Left cardiac atrium (tissue), 4 donors: Measurements from ENCODE around the gene MIAT. TPM values are rescaled to one million over a fixed set of nuclear protein-coding genes. Genes with fewer than 3 reads are reported as not detected.
A peak's percentile ranks its signal among the peaks of the same experiment; 100 is the strongest.

Source experiments
- ATAC-seq, 2 donors: fragments of 200-7000 bp; cut with Tn5 transposase; one replicate each; pipeline ENCODE4 v1.9.1; 2020; ENCODE audit warnings: mild to moderate bottlenecking in 2 of 2, moderate library complexity in 2 of 2
- DNase-seq: peaks from one replicate; pipeline ENCODE4 v3.0.0-alpha.2; 2020
- intact Hi-C, 2 donors: fragments of 100-400 bp; cut with DNase I; formaldehyde crosslinking; loops; one replicate each; pipeline versions ENCODE4 v1.14.1 to v1.15.1; 2022 to 2023
- total RNA-seq, 2 donors: library from RNA; stranded (reverse); fragmentation: NEBNext Ultra II Directional; extraction: Animal tissue kit (Norgen Biotek cat#: 25700); gene quantifications; one replicate each; pipeline ENCODE4 v1.2.1, GENCODE V29; 2021
- donor health status: DM: no; HTN: yes; CAD: no.
- donor health status: DM: no; HTN: yes; CAD: no; lungs with severe emphysema.
- donor health status: DM: yes; HTN: yes; CAD: no.
- donor health status: Dilated cardiomyopathy.

MIAT gene
- total RNA-seq, 2 donors from 2014 or later = 1.8 to 1.9 TPM

DNA sequence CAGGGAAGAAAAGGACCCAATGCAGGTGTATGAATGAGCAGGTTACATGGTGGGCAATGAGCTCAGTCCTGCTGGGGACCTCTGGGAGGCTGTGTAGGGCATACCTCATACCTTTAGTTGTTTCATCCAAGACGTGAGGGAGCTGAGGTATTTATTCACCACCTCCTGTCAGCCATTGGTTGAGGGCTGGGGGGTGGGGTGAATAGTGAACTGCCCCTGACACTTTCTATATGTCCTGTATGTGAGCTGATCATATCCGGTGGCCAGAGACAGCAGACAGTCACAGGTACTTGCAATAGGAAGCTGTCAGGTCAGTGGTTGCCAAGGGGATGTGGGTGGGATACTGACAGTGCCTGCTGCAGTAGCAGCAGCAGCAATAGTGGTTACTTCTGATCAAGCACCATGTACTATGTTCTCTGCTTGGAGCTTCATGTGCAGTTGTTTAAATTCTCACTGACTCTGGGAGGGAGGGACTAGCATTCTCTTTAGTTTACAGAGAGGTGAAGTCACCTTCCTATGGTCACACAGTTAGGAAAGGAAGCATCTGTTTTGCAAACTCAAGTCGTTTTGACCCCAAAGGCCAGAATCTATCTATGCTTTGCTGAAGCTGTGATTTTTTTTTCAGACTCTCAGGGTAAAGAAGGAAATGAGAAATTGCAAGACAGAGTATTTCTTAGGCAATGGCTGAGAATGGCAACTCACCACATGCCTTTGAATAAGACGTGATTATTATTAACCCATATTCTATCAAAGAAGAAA lies 54.0 kb downstream of the MIAT start:
- ATAC-seq = no peak
- intact Hi-C loops = no loop called here
- DNase-seq = no peak

GRCh38 chr22:26712158-26712557 lies 54.8 kb downstream of the MIAT start:
- no peak for DNase-seq
- no peak for ATAC-seq

DNA sequence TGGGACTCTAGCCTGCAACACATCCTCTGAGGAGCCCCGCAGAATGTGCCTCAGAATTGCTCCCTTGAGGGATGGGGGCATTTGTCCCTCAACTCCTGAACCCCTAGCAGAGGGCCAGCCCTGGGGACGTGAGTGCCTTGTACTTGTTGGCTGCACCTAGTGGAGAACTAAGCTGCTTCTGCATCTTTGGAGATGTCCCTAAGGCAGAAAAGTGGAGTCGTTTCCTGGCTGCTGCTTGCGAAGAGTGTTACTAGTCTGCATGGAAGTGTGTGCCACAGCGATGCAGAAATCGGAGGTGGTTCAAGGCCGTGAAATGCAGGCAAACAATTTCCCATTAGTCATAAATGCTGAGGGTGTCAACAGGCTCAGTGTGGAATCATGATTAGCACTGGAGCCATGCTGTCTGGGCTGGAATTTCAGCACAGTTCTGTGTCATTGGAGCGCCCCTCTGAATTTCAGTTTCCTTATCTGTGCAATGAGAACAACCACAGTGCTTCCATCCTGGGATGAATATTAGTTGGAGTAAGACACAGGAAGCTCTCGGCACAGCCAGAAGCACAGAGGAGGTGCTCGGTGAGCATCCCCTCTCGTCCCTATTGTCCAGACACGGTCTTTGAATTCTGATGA lies 56.5 kb downstream of the MIAT start:
- ATAC-seq (peak; percentile 63 to 64), DNase-seq (peak; percentile 29)
- intact Hi-C loops = no loop called here

More at GRCh38 chr22:26712158-26712557, 54.8 kb downstream of the MIAT start:
- intact Hi-C loops = no loop called here

GRCh38 chr22:26714971-26715370 lies 57.6 kb downstream of the MIAT start:
- DNase-seq = no peak
- intact Hi-C loops = no loop called here

GRCh38 chr22:26715392-26715936 lies 58.1 kb downstream of the MIAT start:
- no peak for ATAC-seq
- intact Hi-C loops = no loop called here
- no peak for DNase-seq

More at GRCh38 chr22:26714971-26715370, 57.6 kb downstream of the MIAT start:
- ATAC-seq = no peak

DNA sequence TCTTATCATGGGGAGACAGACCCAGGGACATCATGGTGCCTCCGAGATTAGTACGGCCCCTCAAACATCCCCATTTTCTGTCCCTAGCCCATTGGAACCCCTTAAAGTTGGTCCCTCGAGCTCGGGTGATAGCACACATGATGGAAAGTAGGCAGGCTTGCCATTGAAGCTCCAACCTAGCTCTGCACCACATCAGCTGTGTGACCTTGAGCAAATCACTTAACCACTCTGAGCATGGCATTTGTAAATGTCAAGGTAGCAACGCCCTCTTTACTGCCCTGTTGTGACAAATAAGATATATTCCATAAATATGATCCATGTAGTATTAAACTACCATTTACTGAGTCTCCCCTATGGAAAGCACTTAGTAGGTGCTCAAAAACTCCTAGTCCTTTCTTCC lies 61.1 kb downstream of the MIAT start:
- intact Hi-C loops = no loop called here
- ATAC-seq = no peak
- no peak for DNase-seq

DNA sequence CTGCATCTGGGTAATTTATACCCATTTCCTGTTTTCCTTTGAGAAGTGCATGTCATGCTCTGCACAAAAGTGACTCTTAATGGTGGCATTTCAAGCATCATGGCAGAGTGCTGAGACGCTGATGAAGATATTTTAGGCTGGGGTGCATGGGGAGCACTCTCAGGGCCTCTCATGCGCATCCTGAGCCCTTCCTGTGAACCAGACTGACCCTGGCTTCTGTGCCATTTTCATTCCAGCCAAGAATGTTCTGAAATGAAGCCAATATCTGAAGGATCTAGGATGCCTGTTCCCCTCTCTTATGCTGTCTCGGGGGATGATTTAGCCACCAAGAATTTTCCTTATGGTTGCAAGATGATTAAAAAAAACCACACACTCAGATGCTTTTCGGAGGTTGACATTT lies 61.5 kb downstream of the MIAT start:
- DNase-seq (no peak), ATAC-seq (no peak)
- intact Hi-C loops = no loop called here

GRCh38 chr22:26722159-26722558 lies 64.8 kb downstream of the MIAT start:
- ATAC-seq = no peak
- no peak for DNase-seq
- intact Hi-C loops = no loop called here

GRCh38 chr22:26724414-26724813 lies 67.0 kb downstream of the MIAT start:
- DNase-seq = no peak
- intact Hi-C loops = no loop called here
- no peak for ATAC-seq

- DNase-seq (no peak), ATAC-seq (no peak)
- intact Hi-C loops = no loop called here
These were observed 67.8 kb downstream of the MIAT start for GRCh38 chr22:26725012-26725676.

Other genes with a start within 250 kb of the MIAT start
- gene ASPHD2, start 228.3 kb upstream of the MIAT start, total RNA-seq = under 1 TPM; 0.18 to 0.31 TPM
- gene HPS4, start 173.8 kb upstream of the MIAT start, total RNA-seq = 10 to 100 TPM; 12.2 to 13.2 TPM
- 10 to 100 TPM; 14.9 to 23.7 TPM for gene SRRD, start 173.7 kb upstream of the MIAT start, total RNA-seq
- 10 to 100 TPM; 19.9 to 20.4 TPM for gene TFIP11, start 145.1 kb upstream of the MIAT start, total RNA-seq
- 10 to 100 TPM; 22.1 to 36.5 TPM for gene TPST2, start 67.5 kb upstream of the MIAT start, total RNA-seq
- gene CRYBB1, start 39.6 kb upstream of the MIAT start, total RNA-seq = 1 to 10 TPM in 1 of 2 donors, under 1 TPM in 1; 0.55 to 1.9 TPM
- not detected for gene CRYBA4, start 35.6 kb upstream of the MIAT start, total RNA-seq